ENCODE measurements around the gene RPL10A.

Gene RPL10A

GRCh38 chr6:35492258-35492973 lies 24.2 kb downstream of the RPL10A start:
- no peak for DNase-seq (ENCODE audit: low read depth in 2 of 2)

- DNase-seq (ENCODE audit: low read depth in 2 of 2): no peak
Measured at GRCh38 chr6:35492974-35493284, 24.7 kb downstream of the RPL10A start.

- no peak for DNase-seq (ENCODE audit: low read depth in 2 of 2)
Measured at GRCh38 chr6:35493307-35493983, 25.2 kb downstream of the RPL10A start.

- DNase-seq (ENCODE audit: low read depth in 2 of 2): no peak
Measured at GRCh38 chr6:35494161-35494563, 26.0 kb downstream of the RPL10A start.

GRCh38 chr6:35495258-35496035 lies 27.2 kb downstream of the RPL10A start:
- no peak for DNase-seq (ENCODE audit: low read depth in 2 of 2)

GRCh38 chr6:35496036-35496840 lies 28.0 kb downstream of the RPL10A start:
- no peak for DNase-seq (ENCODE audit: low read depth in 2 of 2)

- DNase-seq (ENCODE audit: low read depth in 2 of 2): peak in 1 of 2 donors; percentile 31
Measured at GRCh38 chr6:35496841-35497570, 28.8 kb downstream of the RPL10A start, which contains the start of gene TEAD3. Gene TEAD3, minus strand, starts transcription at chr6:35497079.

- no peak for DNase-seq (ENCODE audit: low read depth in 2 of 2)
Measured at GRCh38 chr6:35497571-35498421, 29.6 kb downstream of the RPL10A start.

- no peak for DNase-seq (ENCODE audit: low read depth in 2 of 2)
Measured at GRCh38 chr6:35498422-35499067, 30.3 kb downstream of the RPL10A start.

- no peak for DNase-seq (ENCODE audit: low read depth in 2 of 2)
Measured at GRCh38 chr6:35499372-35499771, 31.2 kb downstream of the RPL10A start.

- DNase-seq (ENCODE audit: low read depth in 2 of 2): no peak
Measured at GRCh38 chr6:35500782-35501181, 32.6 kb downstream of the RPL10A start.

GRCh38 chr6:35501784-35502183 lies 33.6 kb downstream of the RPL10A start:
- DNase-seq (ENCODE audit: low read depth in 2 of 2): no peak

GRCh38 chr6:35503534-35503933 lies 35.3 kb downstream of the RPL10A start:
- no peak for DNase-seq (ENCODE audit: low read depth in 2 of 2)

- DNase-seq (ENCODE audit: low read depth in 2 of 2): no peak
Measured at GRCh38 chr6:35505999-35506412, 37.8 kb downstream of the RPL10A start.

- DNase-seq (ENCODE audit: low read depth in 2 of 2): no peak
Measured at GRCh38 chr6:35506536-35506935, 38.3 kb downstream of the RPL10A start.

- no peak for DNase-seq (ENCODE audit: low read depth in 2 of 2)
Measured at GRCh38 chr6:35507221-35507620, 39.0 kb downstream of the RPL10A start.

GRCh38 chr6:35508027-35508426 lies 39.8 kb downstream of the RPL10A start:
- no peak for DNase-seq (ENCODE audit: low read depth in 2 of 2)

GRCh38 chr6:35508542-35508941 lies 40.3 kb downstream of the RPL10A start:
- DNase-seq (ENCODE audit: low read depth in 2 of 2): no peak

- DNase-seq (ENCODE audit: low read depth in 2 of 2): no peak
Measured at GRCh38 chr6:35510916-35511561, 42.8 kb downstream of the RPL10A start.

Data from stimulated activated CD4-positive, alpha-beta T cell treated with anti-CD3 and anti-CD28 coated beads, Interleukin-1b, Interleukin-23, amount 100 ng/mL, for 1 hour (primary cell).